Measurements from ENCODE around the gene ENKUR. TPM values are rescaled to one million over a fixed set of nuclear protein-coding genes. Genes with fewer than 3 reads are reported as not detected.
A peak's percentile ranks its signal among the peaks of the same experiment; 100 is the strongest.

ENKUR gene
- total RNA-seq, 1 donor from 2014 or later = 0.52 TPM

DNA sequence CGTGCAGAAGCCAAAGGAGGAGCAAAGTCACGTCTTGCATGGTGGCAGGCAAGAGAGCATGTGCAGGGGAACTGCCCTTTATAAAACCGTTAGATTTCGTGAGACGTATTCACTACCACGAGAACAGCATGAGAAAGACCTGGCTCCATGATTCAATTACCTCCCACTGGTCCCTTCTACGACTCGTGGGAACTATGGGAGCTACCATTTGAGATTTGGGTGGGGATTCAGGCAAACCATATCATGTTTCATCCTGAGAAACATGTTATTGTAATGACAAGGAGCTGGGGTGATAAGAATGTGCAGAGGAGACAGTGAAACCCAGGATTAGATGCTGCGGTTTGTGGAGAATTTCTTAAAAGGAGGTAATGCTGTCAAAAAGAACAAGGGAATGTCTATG lies 34.4 kb upstream of the ENKUR start:
- H3K27ac ChIP-seq (ENCODE audit: low read depth, low read length) = no peak overlapping the region
- H3K9me3 ChIP-seq (ENCODE audit: control insufficient read depth in 3 of 3, low read length in 3 of 3) = no peaks in the 10 kb centered on the region
- H3K27me3 ChIP-seq (ENCODE audit: control insufficient read depth in 3 of 3, insufficient read depth in 3 of 3, low read length in 3 of 3) = no peaks in the 10 kb centered on the region
- no peaks in the 10 kb centered on the region for H3K36me3 ChIP-seq (ENCODE audit: control insufficient read depth in 3 of 3, insufficient read depth in 3 of 3, low read length in 3 of 3)
- no peak overlapping the region for H3K9ac ChIP-seq (ENCODE audit: low read depth in 1 of 3, low read length in 3 of 3)
- no peaks in the 10 kb centered on the region for H3K4me1 ChIP-seq (ENCODE audit: control insufficient read depth in 3 of 3, insufficient read depth in 3 of 3, low read length in 3 of 3)
- no peak overlapping the region for H3K4me3 ChIP-seq (ENCODE audit: low read length in 3 of 3)

DNA sequence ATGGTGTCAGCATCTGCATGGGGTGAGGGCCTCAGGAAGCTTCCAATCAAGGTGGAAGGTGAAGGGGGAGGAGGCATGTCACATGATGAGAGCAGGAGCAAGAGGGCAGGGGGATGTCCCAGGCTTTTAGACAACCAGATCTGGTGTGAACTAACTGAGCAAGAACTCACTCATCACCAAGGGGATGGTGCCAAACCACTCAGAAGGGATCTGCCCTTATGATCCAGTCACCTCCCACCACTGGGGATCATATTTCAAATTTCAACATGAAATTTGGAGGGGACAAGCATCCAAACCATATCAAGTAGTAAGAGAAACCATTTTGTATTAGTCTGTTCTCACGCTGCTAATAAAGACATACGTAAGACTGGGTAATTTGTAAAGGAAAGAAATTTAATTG lies 34.0 kb upstream of the ENKUR start:
- Histone ChIP-seq H3K9me3 (ENCODE audit: control insufficient read depth in 3 of 3, low read length in 3 of 3) (no peaks in the 10 kb centered on the region), H3K36me3 (ENCODE audit: control insufficient read depth in 3 of 3, insufficient read depth in 3 of 3, low read length in 3 of 3) (no peaks in the 10 kb centered on the region), H3K4me1 (ENCODE audit: control insufficient read depth in 3 of 3, insufficient read depth in 3 of 3, low read length in 3 of 3) (no peaks in the 10 kb centered on the region), H3K9ac (ENCODE audit: low read depth in 1 of 3, low read length in 3 of 3) (no peak overlapping the region), H3K4me3 (ENCODE audit: low read length in 3 of 3) (no peak overlapping the region), H3K27ac (ENCODE audit: low read depth, low read length) (no peak overlapping the region), H3K27me3 (ENCODE audit: control insufficient read depth in 3 of 3, insufficient read depth in 3 of 3, low read length in 3 of 3) (no peaks in the 10 kb centered on the region)

DNA sequence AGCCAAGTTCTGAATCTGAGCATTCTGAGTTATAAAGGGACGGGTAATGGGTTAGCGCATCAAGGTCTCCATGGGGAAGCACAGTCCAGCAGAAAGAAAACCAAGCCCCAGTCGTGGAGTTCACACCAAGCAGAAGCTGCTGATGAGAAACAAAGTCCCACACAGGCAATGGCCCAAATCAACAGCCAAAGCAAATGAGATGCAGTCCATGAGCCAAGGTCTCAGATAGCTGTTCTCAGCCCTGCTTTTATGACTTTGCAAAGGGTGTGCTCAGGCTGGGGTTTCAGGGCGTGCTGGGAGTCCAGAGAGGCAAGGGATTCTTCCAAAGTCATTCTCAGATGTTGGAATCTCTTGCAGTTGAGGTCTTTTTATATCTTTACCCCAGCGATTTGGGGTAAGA lies 32.5 kb upstream of the ENKUR start:
- H3K4me1 ChIP-seq (ENCODE audit: control insufficient read depth in 3 of 3, insufficient read depth in 3 of 3, low read length in 3 of 3) = no peaks in the 10 kb centered on the region
- no peaks in the 10 kb centered on the region for H3K9me3 ChIP-seq (ENCODE audit: control insufficient read depth in 3 of 3, low read length in 3 of 3)
- H3K9ac ChIP-seq (ENCODE audit: low read depth in 1 of 3, low read length in 3 of 3) = no peak overlapping the region
- no peaks in the 10 kb centered on the region for H3K27me3 ChIP-seq (ENCODE audit: control insufficient read depth in 3 of 3, insufficient read depth in 3 of 3, low read length in 3 of 3)
- no peak overlapping the region for H3K4me3 ChIP-seq (ENCODE audit: low read length in 3 of 3)
- H3K36me3 ChIP-seq (ENCODE audit: control insufficient read depth in 3 of 3, insufficient read depth in 3 of 3, low read length in 3 of 3) = no peaks in the 10 kb centered on the region
- no peak overlapping the region for H3K27ac ChIP-seq (ENCODE audit: low read depth, low read length)

DNA sequence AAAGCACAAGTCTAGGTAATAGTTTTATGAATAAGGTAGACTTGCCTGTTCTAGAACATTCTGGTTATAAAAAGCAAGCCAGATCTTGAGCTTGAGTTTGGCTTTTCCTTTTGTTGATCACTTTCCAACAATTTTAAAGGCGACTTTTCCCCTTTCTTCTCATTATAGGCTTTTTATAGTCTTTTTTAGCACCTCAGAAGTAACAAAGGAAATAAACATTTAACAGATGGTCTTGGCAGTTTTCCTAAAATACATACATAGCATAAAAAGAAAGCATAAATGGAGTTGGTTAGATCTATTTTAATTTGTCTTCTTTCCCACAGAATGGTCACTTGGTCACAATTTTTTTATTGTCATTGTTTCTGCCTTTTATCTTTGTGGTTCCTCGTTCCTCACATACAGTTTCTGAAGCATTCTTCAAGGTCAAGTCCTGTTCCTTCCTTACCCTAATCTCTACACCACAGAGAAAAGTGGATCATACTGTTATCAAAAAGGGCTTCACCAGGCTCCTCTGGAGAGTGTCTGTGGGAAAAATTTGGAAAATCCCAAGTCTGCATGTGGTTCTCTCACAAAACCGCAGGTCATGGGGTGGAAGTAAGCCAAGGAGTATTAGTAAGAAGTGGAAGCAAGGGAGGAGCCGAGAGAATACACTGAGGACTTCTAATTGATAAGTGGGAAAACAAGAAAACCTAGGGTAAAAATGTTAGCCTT lies 31.8 kb upstream of the ENKUR start:
- Histone ChIP-seq H3K4me3 (ENCODE audit: low read length in 3 of 3) (no peak overlapping the region), H3K4me1 (ENCODE audit: control insufficient read depth in 3 of 3, insufficient read depth in 3 of 3, low read length in 3 of 3) (no peaks in the 10 kb centered on the region), H3K9me3 (ENCODE audit: control insufficient read depth in 3 of 3, low read length in 3 of 3) (no peaks in the 10 kb centered on the region), H3K27me3 (ENCODE audit: control insufficient read depth in 3 of 3, insufficient read depth in 3 of 3, low read length in 3 of 3) (no peaks in the 10 kb centered on the region), H3K36me3 (ENCODE audit: control insufficient read depth in 3 of 3, insufficient read depth in 3 of 3, low read length in 3 of 3) (no peaks in the 10 kb centered on the region), H3K9ac (ENCODE audit: low read depth in 1 of 3, low read length in 3 of 3) (no peak overlapping the region), H3K27ac (ENCODE audit: low read depth, low read length) (peak overlapping the region; percentile 29)

DNA sequence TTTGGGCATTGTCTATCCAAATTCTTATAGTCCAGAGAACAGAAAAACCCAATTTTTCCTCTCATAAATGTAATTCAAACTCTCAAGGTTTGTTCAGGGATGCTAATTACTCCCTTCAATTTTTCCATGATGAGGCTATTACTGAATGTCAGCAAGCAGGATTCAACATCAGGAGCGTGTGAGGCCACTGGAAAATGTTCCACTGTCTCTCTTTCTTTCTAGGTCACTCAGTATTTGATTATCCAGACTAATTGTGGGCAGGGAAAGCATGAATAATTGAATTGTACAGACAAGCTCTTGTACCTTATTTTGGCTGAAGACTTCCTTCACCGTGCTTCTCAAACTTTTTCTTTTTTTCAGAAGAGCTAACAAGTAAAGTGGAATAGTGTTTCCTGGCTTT lies 31.1 kb upstream of the ENKUR start:
- Histone ChIP-seq H3K4me3 (ENCODE audit: low read length in 3 of 3) (no peak overlapping the region), H3K9me3 (ENCODE audit: control insufficient read depth in 3 of 3, low read length in 3 of 3) (no peaks in the 10 kb centered on the region), H3K9ac (ENCODE audit: low read depth in 1 of 3, low read length in 3 of 3) (no peak overlapping the region), H3K36me3 (ENCODE audit: control insufficient read depth in 3 of 3, insufficient read depth in 3 of 3, low read length in 3 of 3) (no peaks in the 10 kb centered on the region), H3K27me3 (ENCODE audit: control insufficient read depth in 3 of 3, insufficient read depth in 3 of 3, low read length in 3 of 3) (no peaks in the 10 kb centered on the region), H3K27ac (ENCODE audit: low read depth, low read length) (peak overlapping the region; percentile 29), H3K4me1 (ENCODE audit: control insufficient read depth in 3 of 3, insufficient read depth in 3 of 3, low read length in 3 of 3) (no peaks in the 10 kb centered on the region)

DNA sequence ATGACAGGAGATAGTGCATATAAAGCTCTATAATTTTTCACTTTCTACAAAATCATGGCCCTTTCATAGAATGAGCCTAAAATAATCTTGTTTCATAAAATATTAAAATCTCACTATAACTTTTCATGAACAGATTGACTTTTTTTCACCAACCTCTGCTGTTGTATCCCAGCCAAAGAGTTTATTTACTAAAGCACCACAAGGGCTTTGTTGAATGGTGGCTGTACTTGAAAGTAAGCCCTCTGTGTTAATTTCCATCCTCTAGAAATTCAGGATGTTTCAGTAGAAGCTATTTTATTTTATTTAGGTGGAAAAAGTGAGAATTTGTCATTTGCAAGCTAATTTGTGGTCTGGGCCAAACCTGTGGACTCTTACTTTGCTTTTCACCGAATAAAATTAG lies 30.7 kb upstream of the ENKUR start:
- no peak overlapping the region for H3K4me3 ChIP-seq (ENCODE audit: low read length in 3 of 3)
- no peaks in the 10 kb centered on the region for H3K27me3 ChIP-seq (ENCODE audit: control insufficient read depth in 3 of 3, insufficient read depth in 3 of 3, low read length in 3 of 3)
- H3K27ac ChIP-seq (ENCODE audit: low read depth, low read length) = no peak overlapping the region
- H3K36me3 ChIP-seq (ENCODE audit: control insufficient read depth in 3 of 3, insufficient read depth in 3 of 3, low read length in 3 of 3) = no peaks in the 10 kb centered on the region
- no peak overlapping the region for H3K9ac ChIP-seq (ENCODE audit: low read depth in 1 of 3, low read length in 3 of 3)
- H3K9me3 ChIP-seq (ENCODE audit: control insufficient read depth in 3 of 3, low read length in 3 of 3) = no peaks in the 10 kb centered on the region
- H3K4me1 ChIP-seq (ENCODE audit: control insufficient read depth in 3 of 3, insufficient read depth in 3 of 3, low read length in 3 of 3) = no peaks in the 10 kb centered on the region

DNA sequence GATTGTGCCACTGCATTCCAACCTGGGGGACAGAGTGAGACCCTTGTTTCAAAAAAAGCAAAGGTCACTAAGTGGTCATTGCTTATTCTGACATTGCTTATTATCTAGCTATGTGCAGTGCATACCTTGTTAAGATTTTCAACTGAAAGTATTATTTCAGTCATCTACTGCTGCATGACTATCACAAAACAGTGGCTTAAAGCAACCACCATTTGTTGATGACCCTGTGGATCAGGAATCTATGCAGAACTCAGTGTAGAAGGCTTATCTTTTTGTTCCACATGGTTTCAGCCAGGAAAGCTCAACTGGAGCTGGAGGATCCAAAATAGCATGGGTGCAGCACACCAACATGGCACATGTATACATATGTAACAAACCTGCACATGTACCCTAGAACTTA lies 23.6 kb upstream of the ENKUR start:
- H3K9me3 ChIP-seq (ENCODE audit: control insufficient read depth in 3 of 3, low read length in 3 of 3) = no peaks in the 10 kb centered on the region
- H3K27ac ChIP-seq (ENCODE audit: low read depth, low read length) = no peak overlapping the region

DNA sequence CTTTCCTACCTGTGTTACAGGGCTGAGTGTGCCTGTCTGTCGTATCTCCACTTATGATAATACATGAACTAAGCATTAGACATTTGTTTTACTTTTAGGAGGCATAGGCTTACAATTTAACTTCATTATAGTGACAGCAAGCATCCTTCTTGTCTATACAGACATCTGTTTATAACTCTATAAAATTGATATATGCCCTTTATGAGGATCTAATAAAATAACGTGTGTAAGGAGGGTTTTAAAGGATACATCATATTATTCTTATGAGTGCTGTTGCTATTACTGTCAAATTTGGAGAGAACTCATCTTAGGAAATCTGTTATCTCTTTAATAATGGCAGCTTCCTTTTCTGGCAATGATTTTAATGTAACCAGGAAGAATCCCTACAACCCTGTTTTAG lies 22.4 kb upstream of the ENKUR start:
- H3K36me3 ChIP-seq (ENCODE audit: control insufficient read depth in 3 of 3, insufficient read depth in 3 of 3, low read length in 3 of 3) = no peaks in the 10 kb centered on the region
- no peaks in the 10 kb centered on the region for H3K4me1 ChIP-seq (ENCODE audit: control insufficient read depth in 3 of 3, insufficient read depth in 3 of 3, low read length in 3 of 3)
- no peaks in the 10 kb centered on the region for H3K9me3 ChIP-seq (ENCODE audit: control insufficient read depth in 3 of 3, low read length in 3 of 3)
- no peak overlapping the region for H3K4me3 ChIP-seq (ENCODE audit: low read length in 3 of 3)
- H3K9ac ChIP-seq (ENCODE audit: low read depth in 1 of 3, low read length in 3 of 3) = no peak overlapping the region
- peaks cover 0 to 2% (median 0%) of the 10 kb centered on the region in 3 donors for H3K27me3 ChIP-seq (ENCODE audit: control insufficient read depth in 3 of 3, insufficient read depth in 3 of 3, low read length in 3 of 3)
- no peak overlapping the region for H3K27ac ChIP-seq (ENCODE audit: low read depth, low read length)

More for the DNA sequence above, 23.6 kb upstream of the ENKUR start:
- no peak overlapping the region for H3K9ac ChIP-seq (ENCODE audit: low read depth in 1 of 3, low read length in 3 of 3)
- H3K36me3 ChIP-seq (ENCODE audit: control insufficient read depth in 3 of 3, insufficient read depth in 3 of 3, low read length in 3 of 3) = no peaks in the 10 kb centered on the region
- no peaks in the 10 kb centered on the region for H3K4me1 ChIP-seq (ENCODE audit: control insufficient read depth in 3 of 3, insufficient read depth in 3 of 3, low read length in 3 of 3)
- no peak overlapping the region for H3K4me3 ChIP-seq (ENCODE audit: low read length in 3 of 3)
- H3K27me3 ChIP-seq (ENCODE audit: control insufficient read depth in 3 of 3, insufficient read depth in 3 of 3, low read length in 3 of 3) = peaks cover 0 to 2% (median 0%) of the 10 kb centered on the region in 3 donors

DNA sequence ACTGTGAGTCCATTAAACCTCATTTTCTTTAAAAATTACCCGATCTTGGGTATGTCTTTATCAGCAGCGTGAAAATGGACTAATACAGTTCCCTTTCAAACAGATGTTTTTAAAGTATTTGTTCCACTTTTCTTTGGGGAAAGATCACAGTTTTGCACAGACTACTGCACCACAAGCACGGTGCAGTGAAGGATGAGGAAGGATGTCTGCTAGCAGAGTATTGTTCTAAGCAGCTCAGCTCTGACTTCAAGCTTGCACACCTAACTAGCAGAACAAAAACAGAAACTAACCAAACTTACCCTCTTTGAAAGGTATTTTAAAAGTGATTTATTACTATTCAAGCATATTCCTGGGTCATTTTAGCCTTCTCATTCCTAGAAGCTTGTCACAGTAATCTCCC lies 20.4 kb upstream of the ENKUR start:
- no peaks in the 10 kb centered on the region for H3K4me1 ChIP-seq (ENCODE audit: control insufficient read depth in 3 of 3, insufficient read depth in 3 of 3, low read length in 3 of 3)
- no peaks in the 10 kb centered on the region for H3K9me3 ChIP-seq (ENCODE audit: control insufficient read depth in 3 of 3, low read length in 3 of 3)
- peaks cover 0 to 2% (median 0%) of the 10 kb centered on the region in 3 donors for H3K27me3 ChIP-seq (ENCODE audit: control insufficient read depth in 3 of 3, insufficient read depth in 3 of 3, low read length in 3 of 3)
- H3K27ac ChIP-seq (ENCODE audit: low read depth, low read length) = no peak overlapping the region
- H3K9ac ChIP-seq (ENCODE audit: low read depth in 1 of 3, low read length in 3 of 3) = no peak overlapping the region
- no peak overlapping the region for H3K4me3 ChIP-seq (ENCODE audit: low read length in 3 of 3)
- no peaks in the 10 kb centered on the region for H3K36me3 ChIP-seq (ENCODE audit: control insufficient read depth in 3 of 3, insufficient read depth in 3 of 3, low read length in 3 of 3)

DNA sequence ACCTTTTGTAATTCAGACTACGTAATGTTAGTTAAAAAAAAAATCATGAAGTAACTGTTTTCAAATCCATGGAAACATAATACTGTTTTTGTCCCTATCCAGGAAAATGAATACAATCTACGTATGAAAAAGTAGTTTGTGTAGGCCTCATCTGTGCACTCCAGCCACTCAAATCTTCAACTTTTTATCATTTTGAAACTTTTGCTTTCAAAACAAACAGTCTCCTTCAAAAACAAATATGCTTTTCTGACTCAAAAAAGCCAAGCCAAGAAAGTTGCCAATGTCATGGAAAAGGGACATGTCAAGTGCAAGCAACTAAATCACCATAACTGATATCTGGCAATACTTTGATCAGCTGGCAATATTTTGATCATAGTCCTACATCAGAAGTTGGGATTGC lies 13.6 kb upstream of the ENKUR start:
- no peak overlapping the region for H3K4me3 ChIP-seq (ENCODE audit: low read length in 3 of 3)
- no peak overlapping the region for H3K27ac ChIP-seq (ENCODE audit: low read depth, low read length)
- H3K4me1 ChIP-seq (ENCODE audit: control insufficient read depth in 3 of 3, insufficient read depth in 3 of 3, low read length in 3 of 3) = no peaks in the 10 kb centered on the region
- H3K36me3 ChIP-seq (ENCODE audit: control insufficient read depth in 3 of 3, insufficient read depth in 3 of 3, low read length in 3 of 3) = no peaks in the 10 kb centered on the region
- no peaks in the 10 kb centered on the region for H3K27me3 ChIP-seq (ENCODE audit: control insufficient read depth in 3 of 3, insufficient read depth in 3 of 3, low read length in 3 of 3)
- no peaks in the 10 kb centered on the region for H3K9me3 ChIP-seq (ENCODE audit: control insufficient read depth in 3 of 3, low read length in 3 of 3)
- H3K9ac ChIP-seq (ENCODE audit: low read depth in 1 of 3, low read length in 3 of 3) = no peak overlapping the region

Measured in skeletal muscle tissue (tissue), 4 donors.